Neural progenitor cell (in vitro differentiated cells): ENCODE measurements around the gene ACY1.

Experiments
- EZH2phosphoT487 ChIP-seq: fragments of 200-600 bp; sonication (generic); IDR thresholded peaks from 2 replicates; pipeline ENCODE4 v1.6.1; 2017; ENCODE audit warnings: antibody characterized with exemption
- TF ChIP-seq, protein P1 (sequence below): fragments of 200-600 bp; sonication (generic); IDR thresholded peaks from 2 replicates; pipeline ENCODE4 v1.5.1; 2017; ENCODE audit warnings: antibody characterized with exemption, mild to moderate bottlenecking

- TF ChIP-seq, protein P1, sequence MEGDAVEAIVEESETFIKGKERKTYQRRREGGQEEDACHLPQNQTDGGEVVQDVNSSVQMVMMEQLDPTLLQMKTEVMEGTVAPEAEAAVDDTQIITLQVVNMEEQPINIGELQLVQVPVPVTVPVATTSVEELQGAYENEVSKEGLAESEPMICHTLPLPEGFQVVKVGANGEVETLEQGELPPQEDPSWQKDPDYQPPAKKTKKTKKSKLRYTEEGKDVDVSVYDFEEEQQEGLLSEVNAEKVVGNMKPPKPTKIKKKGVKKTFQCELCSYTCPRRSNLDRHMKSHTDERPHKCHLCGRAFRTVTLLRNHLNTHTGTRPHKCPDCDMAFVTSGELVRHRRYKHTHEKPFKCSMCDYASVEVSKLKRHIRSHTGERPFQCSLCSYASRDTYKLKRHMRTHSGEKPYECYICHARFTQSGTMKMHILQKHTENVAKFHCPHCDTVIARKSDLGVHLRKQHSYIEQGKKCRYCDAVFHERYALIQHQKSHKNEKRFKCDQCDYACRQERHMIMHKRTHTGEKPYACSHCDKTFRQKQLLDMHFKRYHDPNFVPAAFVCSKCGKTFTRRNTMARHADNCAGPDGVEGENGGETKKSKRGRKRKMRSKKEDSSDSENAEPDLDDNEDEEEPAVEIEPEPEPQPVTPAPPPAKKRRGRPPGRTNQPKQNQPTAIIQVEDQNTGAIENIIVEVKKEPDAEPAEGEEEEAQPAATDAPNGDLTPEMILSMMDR = no peak
- no peak for TF ChIP-seq EZH2phosphoT487
Observed at GRCh38 chr3:52012699-52013098, 29.4 kb downstream of the ACY1 start.
